RPMI7951 (cell line): Measurements from ENCODE around the gene IRF4. TPM values are rescaled to one million over a fixed set of nuclear protein-coding genes. Genes with fewer than 3 reads are reported as not detected.
A peak's percentile ranks its signal among the peaks of the same experiment; 100 is the strongest.

Source experiments
- DNase-seq: peaks from one replicate; pipeline ENCODE4 v3.0.0-alpha.2; 2012; ENCODE audit warnings: low read depth
- total RNA-seq: library from RNA; depleted of rRNA; stranded (reverse); fragments of >200 nt; shearing (Covaris generic); gene quantifications from 2 replicates; pipeline ENCODE4 v1.2.3, GENCODE V29; 2014

Gene IRF4
- total RNA-seq, 1 experiment from 2014 or later: 0.24 TPM

GRCh38 chr6:381742-382461 is 9.7 kb upstream of the IRF4 start:
- DNase-seq: no peak

DNA sequence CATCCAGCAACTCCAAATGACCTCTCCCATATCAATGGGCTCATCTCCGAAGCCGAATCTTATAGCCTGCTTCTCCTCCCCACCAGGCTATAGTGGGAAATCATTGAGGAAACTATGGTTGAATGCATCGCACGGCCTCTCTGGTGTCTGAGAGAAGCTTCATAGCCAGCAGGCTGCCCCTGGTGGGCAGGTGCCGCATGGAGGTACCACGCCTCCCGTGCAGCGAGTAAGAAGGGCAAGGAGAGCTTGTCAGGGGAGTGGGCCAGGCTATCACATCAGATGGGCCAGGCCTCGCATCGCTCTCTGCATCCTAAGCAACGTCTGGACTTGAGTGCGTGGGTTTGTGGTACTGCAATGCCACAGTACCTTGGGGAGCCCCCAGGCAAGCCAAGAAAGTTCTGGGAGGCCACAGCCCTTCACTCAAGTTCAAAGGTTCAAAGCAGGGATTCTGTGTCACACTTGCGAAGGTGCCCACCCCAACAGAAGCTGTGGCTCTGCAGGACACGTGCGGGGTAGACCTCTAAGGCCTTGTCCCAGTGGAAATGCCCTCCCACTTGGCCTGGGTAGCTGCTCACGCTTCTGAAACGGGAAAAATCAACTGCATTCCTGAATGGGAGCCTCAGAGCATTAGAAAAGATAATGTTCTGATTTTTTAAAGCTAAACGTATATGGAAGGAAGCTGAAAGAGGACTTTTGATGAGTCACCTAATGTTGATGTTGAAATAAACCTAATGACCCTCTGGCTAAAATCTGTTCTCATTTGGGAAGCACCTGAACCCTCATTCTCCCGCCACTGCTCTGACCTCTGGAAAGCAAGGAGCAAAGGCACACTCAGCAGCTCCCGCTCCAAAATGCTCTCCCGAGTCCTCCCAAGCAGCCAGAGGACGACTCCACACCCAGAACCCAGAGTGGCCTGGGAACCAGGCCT is 8.4 kb upstream of the IRF4 start:
- no peak for DNase-seq

GRCh38 chr6:383856-384255 is 7.7 kb upstream of the IRF4 start:
- DNase-seq: no peak

- DNase-seq: no peak
Observed at GRCh38 chr6:384898-385297, 6.7 kb upstream of the IRF4 start.

DNA sequence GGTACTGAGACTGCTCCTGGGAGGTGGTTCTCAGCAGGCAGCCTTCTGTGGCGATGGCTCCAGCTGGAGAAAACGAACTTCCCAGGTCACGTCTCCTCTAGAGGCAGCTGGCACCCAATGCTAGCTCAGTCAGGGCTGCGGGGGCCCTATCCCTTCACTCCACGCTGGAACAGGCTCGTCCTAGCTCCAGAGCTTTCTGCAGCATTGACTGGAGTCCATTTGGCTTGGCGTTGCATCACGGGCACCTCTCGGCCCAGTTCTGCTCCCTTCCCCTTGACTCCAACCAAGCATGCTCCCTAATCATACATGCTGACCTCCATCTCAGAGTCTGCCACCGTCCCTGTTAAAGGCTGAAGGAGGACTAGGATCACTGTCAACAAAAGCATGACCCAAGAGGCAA is 5.9 kb upstream of the IRF4 start:
- no peak for DNase-seq

GRCh38 chr6:386688-387266 is 4.8 kb upstream of the IRF4 start:
- no peak for DNase-seq

GRCh38 chr6:387293-387741 is 4.2 kb upstream of the IRF4 start:
- DNase-seq: no peak

GRCh38 chr6:388202-388903 is 3.2 kb upstream of the IRF4 start:
- no peak for DNase-seq

DNA sequence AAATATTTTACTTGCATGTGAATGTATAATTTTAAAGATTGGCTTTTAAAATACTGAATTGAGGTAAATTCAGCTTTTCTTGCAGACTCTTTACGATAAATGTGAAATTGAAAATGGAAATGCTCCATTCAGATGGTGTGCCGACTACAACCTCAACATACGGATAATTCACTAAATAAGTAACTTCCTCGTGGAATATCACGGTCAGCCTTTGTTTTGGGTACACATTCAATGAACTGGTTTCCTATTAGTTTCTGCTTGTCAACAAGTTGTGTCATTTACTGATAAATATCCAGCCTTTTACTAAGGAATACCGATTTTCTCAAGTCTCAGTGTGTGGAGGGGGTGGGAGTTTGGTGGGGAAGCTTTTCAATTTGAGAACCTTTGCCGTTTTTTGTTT is 2.4 kb upstream of the IRF4 start:
- DNase-seq: no peak

DNA sequence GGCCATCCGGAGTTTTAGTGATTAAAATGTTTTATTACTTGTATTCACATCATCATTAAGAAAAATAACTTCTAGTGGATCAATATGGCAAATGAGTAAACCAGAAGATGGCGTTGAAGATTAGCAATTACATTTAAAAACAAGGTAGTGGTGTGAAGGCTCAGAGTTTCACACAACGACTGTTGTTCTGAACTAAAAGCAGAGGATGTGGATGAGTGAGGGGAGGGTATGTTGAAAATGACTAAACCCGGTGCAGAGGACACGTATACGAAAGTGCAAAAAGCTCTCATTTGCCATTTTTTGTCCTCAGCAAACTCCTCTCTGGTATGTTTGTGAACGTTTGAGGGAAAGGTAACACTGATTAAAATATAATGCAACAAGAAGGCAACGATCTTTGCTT is 1.9 kb upstream of the IRF4 start:
- no peak for DNase-seq

- peak; percentile 35 for DNase-seq
Observed at GRCh38 chr6:390914-391558, 516 bp upstream of the IRF4 start.

DNA sequence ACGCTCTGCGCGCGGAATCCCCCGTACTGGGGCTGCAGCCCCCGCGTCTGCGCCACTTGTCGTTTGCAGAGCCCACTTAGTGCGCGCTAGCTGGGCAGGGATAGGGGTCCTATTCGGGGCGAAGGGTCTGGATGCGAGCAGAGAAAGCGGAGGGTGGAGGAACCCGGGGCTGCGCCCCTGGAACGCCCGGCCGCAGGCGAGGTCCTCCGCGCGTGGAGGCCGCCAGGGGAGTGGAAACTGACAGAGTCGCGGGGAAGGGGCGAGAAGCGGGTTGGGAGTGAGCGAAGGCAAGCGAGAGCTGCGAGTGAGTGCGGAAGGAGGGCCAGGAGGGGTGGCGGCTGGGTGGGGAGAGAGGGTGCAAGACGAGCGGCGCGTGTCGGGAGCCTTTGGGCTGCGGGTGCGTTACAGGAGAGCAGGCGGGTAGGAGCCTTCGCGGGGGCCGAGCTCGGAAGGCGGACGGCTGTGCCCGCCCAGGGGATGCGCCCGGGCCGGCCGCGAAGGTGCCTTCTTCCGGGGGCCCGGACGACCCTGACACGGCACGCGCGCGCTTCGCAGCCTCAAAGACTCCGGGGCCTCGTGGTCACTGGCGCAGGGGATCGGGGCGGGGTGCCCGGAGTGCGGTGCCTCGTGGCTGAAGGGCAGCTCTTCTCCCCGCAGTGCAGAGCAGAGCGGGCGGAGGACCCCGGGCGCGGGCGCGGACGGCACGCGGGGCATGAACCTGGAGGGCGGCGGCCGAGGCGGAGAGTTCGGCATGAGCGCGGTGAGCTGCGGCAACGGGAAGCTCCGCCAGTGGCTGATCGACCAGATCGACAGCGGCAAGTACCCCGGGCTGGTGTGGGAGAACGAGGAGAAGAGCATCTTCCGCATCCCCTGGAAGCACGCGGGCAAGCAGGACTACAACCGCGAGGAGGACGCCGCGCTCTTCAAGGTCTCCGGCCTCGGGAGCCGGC is 1.2 kb downstream of the IRF4 start:
- DNase-seq: no peak

DNA sequence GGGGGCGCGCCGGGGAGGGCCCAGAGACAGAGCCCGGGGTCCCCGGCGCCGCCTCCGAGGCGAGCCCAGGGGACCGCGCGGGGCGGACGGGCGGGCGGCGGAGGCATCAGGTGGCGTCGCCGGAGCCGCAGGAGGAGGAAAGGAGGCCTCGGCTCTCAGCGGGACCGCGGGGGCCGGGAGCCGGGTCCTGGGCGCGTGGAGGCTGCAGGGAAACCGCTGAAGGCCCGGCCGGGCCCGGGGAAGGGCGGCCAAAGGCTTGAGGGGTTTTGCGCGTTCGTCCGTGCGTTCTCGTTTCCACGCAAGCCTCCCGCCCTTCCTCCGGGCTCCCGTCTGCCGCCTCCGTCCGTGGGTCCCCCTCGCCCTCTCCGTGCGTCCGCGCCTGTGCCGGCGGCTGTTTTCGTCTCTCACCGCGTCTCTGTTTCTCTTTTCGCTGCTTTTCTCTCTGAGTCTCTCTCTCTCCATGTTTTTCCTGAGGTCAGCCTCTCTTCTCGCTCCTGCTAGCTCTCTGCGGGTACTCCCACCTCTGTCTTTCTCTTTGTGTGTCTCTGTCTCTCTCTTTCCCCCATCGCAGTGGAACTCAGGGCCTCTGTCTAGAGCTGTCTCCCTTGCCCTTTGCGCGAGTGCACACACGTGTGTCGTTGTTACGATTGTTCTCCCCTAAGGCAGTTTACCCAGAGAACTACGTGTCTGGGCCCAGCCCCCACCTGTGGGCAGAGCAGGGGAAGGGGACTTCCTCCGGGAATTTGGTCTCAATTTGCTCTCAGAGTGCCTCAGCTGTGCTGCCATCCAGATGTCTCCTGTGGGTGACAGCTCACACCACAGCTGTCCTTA is 2.1 kb downstream of the IRF4 start:
- DNase-seq: no peak

GRCh38 chr6:394641-395289 is 3.2 kb downstream of the IRF4 start:
- no peak for DNase-seq

DNA sequence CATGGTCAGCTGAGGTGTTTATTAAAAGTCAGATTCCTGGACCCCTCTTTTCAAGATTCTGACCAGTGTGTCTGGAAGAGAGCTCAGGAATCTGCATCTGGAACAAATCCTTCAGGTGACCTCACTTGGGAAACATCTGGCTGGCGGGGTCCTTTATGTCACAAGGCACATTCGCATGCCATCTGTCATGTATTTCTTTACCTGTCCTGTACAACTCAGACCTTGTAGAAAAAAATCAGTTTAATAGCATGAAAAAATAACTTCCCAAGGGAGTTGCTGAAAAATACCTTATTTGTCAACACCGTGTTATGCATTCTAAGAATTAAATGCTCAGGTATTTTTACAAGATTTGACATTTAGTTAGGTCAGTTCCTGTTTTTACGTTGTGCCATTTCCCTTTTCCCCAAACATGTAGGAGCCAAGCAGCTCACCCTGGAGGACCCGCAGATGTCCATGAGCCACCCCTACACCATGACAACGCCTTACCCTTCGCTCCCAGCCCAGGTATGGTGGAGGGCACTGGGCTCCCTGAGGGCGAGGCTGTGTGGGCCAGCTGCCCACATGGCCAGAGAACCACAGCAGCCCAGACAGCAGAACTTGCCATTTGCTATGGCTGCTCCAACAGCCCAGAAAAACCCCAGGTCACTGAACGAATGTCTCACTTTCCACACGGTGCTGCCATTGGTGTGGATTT is 4.0 kb downstream of the IRF4 start:
- no peak for DNase-seq

DNA sequence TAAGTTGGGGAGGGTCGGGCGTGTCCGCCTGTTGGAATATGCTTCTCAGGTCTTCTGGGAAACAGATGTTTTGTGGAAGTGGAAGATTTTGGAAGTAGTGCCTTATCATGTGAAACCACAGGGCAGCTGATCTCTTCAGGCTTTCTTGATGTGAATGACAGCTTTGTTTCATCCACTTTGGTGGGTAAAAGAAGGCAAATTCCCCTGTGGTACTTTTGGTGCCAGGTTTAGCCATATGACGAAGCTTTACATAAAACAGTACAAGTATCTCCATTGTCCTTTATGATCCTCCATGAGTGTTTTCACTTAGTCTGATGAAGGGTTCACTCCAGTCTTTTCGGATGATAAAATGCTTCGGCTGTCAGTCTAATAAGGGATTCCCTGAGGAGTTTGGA is 4.6 kb downstream of the IRF4 start:
- peak; percentile 15 for DNase-seq

- DNase-seq: no peak
Observed at GRCh38 chr6:397056-397455, 5.5 kb downstream of the IRF4 start.

DNA sequence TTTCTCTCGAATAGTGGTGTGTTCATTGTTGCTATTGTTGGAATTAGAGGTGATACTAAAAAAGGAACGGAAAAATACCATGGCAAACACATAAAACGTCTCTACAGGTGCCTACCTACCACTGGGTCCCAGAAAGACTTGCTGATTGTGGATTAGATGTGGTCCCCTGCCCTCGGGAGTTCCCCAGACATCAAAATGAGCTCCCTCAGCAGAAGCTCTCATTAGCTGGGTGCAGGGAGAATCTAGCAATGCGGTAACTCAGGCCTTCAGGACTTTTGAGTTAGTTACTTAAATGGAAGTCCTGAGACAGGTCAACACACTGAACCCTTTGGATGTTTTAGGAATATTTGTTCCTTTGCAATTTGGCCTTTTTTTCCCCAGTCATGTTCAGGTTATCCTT is 6.1 kb downstream of the IRF4 start:
- DNase-seq: no peak
